HG02798 (cell line): Measurements from ENCODE around the gene SPP2.

ENCODE experiments used
- ATAC-seq: cut with Tn5 transposase; IDR thresholded peaks from one replicate; pipeline ENCODE4 v1.9.1; 2021; ENCODE audit warnings: mild to moderate bottlenecking; ENCODE audit not compliant: unreplicated experiment, poor library complexity

The SPP2 gene

GRCh38 chr2:234083572-234084348 lies 33.3 kb downstream of the SPP2 start:
- ATAC-seq = no peak

- no peak for ATAC-seq
These were observed 41.0 kb downstream of the SPP2 start for GRCh38 chr2:234091432-234091879.

- ATAC-seq = no peak
These were observed 41.4 kb downstream of the SPP2 start for GRCh38 chr2:234091883-234092282.

DNA sequence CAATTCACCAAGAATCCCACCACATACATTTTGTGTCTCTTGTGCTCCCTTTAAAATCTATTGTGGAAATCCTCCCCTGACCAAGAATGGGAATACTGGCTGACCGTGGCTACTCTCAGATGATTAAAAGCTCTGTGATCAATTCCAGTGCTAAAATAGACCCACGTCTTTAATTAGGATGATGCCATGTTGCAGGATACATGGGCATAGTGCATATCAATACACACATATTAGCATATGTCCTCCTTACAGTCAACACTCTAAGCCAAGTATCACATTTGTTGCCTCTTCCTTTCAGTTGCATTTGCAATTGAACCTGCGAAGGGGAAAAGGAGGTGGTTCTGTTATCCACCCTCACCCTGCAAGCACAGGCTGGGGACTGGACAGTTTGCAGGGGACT lies 41.8 kb downstream of the SPP2 start:
- no peak for ATAC-seq

- ATAC-seq = no peak
These were observed 44.8 kb downstream of the SPP2 start for GRCh38 chr2:234095301-234095700.

DNA sequence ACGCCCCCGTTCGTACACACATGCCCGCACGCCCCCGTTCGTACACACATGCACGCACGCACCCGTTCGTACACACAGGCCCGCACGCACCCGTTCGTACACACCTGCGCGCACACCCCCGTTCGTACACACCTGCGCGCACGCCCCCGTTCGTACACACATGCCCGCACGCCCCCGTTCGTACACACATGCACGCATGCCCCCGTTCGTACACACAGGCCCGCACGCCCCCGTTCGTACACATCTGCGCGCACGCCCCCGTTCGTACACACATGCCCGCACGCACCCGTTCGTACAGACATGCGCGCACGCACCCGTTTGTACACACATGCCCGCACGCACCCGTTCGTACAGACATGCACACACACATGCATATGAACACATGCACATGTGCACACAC lies 45.7 kb downstream of the SPP2 start:
- no peak for ATAC-seq

DNA sequence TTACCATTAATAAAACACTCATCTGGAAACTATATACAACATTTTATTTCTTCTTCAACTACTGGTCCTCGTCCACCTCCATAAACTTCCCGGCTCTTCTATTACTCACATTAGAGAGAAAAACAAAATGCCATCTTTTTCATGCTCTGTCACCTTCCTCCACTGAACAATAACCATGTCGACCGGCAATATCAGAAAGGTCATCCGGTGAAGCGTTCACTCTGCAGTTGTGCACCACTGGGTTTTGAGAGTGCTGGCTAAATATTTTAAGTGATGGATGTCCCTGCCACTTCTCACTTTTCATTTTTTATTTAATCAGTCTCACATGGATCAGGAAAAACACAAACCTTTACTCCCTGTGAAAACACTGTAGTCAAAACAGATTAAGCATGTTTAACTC lies 48.2 kb downstream of the SPP2 start:
- ATAC-seq = no peak

DNA sequence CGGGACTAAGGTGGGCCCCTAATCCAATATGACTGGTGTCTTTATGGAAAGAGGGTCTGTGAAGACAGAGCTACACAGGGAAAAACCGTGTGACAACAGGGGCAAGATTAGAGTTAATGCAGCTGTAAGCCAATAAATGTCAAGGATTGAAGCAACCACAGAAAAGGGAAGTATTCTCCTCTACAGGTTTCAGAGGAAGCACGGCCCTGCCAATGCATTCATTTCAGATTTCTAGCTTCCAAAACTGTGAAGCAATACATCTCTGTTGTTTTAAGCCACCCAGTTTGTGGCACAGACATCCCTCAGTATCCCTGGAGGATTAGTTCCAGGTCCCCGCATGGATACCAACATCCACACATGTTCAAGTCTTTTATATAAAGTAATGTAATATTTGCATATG lies 48.8 kb downstream of the SPP2 start:
- ATAC-seq = no peak

DNA sequence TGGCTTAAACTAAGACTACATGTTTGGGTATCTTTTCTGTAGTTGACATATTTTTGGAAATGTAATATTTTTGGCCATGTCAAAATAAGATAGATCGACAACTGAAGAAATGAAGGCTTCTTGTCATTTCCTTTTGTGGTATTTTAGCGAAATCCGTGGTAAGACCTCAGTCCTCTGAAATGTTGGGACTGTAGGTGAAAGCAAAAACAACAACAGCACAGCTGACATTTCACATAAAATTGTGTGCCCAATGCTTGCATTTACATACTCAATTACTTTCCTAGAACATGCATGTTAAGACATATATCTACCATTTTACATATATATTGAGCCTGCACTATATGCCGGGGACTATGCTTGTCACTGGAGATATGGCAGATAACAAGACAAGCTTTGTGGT lies 50.2 kb downstream of the SPP2 start:
- ATAC-seq = no peak

- ATAC-seq = no peak
These were observed 51.6 kb downstream of the SPP2 start for GRCh38 chr2:234102112-234102511.

DNA sequence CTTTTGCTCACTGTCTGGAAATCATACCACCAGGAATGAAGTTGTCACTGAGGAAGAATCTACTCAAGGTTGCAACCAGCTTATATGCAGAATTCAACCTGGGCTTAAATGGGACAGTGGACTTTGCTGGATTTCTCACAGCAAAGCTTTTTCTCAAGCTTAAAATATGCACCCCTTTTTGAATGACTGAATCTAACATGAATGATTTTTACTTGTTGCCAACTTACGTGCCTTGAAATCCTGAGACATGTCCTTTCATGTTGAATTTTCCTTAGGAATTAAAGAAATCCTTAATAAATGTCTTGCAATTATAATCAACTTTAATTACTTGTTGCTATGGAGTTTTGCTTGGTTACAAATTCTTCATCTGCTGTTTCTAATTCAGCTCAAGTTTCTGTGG lies 57.4 kb downstream of the SPP2 start:
- no peak for ATAC-seq

GRCh38 chr2:234109321-234109720 lies 58.8 kb downstream of the SPP2 start:
- no peak for ATAC-seq

GRCh38 chr2:234110219-234110618 lies 59.7 kb downstream of the SPP2 start:
- no peak for ATAC-seq

DNA sequence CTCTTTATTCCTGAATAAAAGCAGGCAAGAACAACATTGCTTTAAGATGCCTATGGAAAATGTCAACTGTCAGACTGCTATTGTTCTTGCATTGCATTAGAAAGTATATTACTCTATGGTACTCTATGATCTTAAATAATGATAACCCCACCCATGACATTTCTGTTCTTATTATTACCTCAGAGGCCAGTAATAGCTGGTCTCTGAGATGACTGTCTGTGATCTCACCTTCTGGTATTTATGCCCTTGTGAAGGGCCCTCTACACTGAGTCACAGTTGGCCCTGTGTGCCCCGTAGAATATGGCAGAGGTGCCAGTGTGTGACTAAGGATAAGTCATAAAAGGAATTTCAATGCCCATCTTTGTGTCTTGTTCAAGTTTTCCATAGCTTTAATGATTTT lies 61.0 kb downstream of the SPP2 start:
- ATAC-seq = no peak

- no peak for ATAC-seq
These were observed 65.5 kb downstream of the SPP2 start for GRCh38 chr2:234116010-234116409.

- no peak for ATAC-seq
These were observed 71.5 kb downstream of the SPP2 start for GRCh38 chr2:234121999-234122398.

DNA sequence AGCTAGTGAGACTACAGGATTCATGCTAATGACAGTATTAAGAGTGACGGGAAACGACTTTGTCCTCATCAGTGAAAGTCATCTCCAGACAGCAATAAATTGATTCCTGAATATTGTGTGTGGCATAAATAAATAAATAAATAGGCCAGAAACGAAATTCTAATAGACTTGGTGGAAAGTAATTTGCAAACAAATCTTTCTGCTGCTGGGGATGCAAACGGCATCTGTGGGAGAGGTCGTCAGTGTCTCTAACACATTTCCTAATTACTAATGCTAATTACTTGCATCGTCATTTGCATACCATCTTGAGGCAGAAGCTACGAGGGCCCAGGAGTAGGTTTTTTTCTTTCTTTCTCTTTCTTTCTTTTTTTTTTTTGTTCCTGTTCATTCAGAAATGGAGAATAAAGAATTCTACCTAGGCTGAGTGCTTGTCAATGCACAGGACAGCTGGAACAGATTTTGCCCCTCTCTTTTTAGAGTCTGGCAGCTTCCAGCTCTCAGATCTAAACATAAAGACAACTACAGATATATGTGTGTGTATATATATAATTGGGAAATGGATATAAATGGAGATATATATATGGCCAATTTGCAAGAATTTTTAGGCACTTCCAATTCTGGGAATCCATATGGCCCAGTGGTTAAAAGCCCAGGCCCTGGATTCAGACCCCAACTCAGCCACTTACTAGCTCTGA lies 75.1 kb downstream of the SPP2 start:
- no peak for ATAC-seq

- no peak for ATAC-seq
These were observed 75.6 kb downstream of the SPP2 start for GRCh38 chr2:234126146-234126470.
